Measurements from ENCODE around the gene SPATA45. TPM values are rescaled to one million over a fixed set of nuclear protein-coding genes. Genes with fewer than 3 reads are reported as not detected.
A peak's percentile ranks its signal among the peaks of the same experiment; 100 is the strongest.
"Not testable (repeated sequence)": the region's sequence is repeated elsewhere in the genome, so short reads cannot be mapped to it uniquely, and the experiment has no call there.

SPATA45 gene
- total and polyA plus RNA-seq, 2 of the 13 experiments (the other 11 are each of a cell fraction or from before 2014, with no cell fraction given), result 0.17 to 0.64 TPM

DNA sequence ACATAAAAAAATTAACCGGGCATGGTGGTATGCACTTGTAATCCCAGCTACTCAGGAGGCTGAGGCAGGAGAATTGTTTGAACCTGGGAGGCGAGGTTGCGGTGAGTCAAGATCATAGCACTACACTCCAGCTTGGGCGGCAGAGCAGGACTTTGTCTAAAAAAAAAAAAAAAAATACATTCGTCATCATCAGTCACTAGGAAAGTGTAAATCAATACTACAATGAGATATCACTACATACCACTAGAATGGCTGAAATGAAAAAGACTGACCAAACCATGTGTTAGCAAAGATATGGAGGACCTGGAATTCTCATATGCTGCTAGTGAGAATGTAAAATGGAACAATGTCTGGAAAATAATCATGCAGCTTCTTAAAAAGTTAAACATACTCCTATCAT, 9.3 kb downstream of the SPATA45 start:
- FAIRE-seq, result no peak
- H3K4me3 ChIP-seq (replicated peaks in 1 of 3; ENCODE audit: insufficient read depth in 1 of 3, low read depth in 2 of 3, low read length in 3 of 3), result no peak overlapping the region
- H3K9me3 ChIP-seq (ENCODE audit: low read length), result no peaks in the 10 kb centered on the region
- peaks cover 17% of the 10 kb centered on the region for H3K4me1 ChIP-seq (ENCODE audit: insufficient read depth, low read length)
- in situ Hi-C loops (cut with HindIII; ENCODE audit: extremely low pct_ligation_motif_present, low pct_unique_long_range_greater_than_20kb), result no loop called here
- intact Hi-C loops (cut with micrococcal nuclease; ENCODE audit: unreplicated experiment), result no loop called here
- no TSS peak for BruUV-seq (replicated peaks)
- no peak overlapping the region for H2AFZ ChIP-seq (ENCODE audit: low read length)
- CTCF ChIA-PET (ENCODE audit: low intra/inter-chr PET ratio, low total read pairs), result no interaction called here
- no peak overlapping the region for H3K27ac ChIP-seq (ENCODE audit: extremely low read length, insufficient read depth, low read length)
- 92% methylated on average over 5 of the region's 5 CpGs for WGBS (ENCODE audit: low lambda C conversion rate)
- no peak overlapping the region for H3K9ac ChIP-seq (ENCODE audit: insufficient read depth, low read depth, low read length)
- POLR2A ChIA-PET, result interaction anchor here (1.3 to 2.0 kb wide), 2 partner anchors 10 to 20 kb away, joined by 4 to 7 read pairs; partner anchors contain the start of gene FLVCR1
- H3K27me3 ChIP-seq (ENCODE audit: control insufficient read depth in 1 of 2, insufficient read depth in 2 of 2, low read length in 2 of 2), result no peaks in the 10 kb centered on the region
- no peaks in the 10 kb centered on the region for H3K79me2 ChIP-seq (ENCODE audit: insufficient read depth, low read length)
- DNase-seq (ENCODE audit: low spot score), result no peak
- H4K20me1 ChIP-seq (ENCODE audit: insufficient read depth, low read length), result no peaks in the 10 kb centered on the region
- no peaks in the 10 kb centered on the region for H3K36me3 ChIP-seq (replicated peaks in 1 of 2; ENCODE audit: control insufficient read depth in 1 of 2, insufficient read depth in 2 of 2, low read length in 2 of 2)
- H3K4me2 ChIP-seq (ENCODE audit: low read depth, low read length), result no peak overlapping the region
- no peak for TF ChIP-seq ZNF691 (CRISPR knock-in tag; IDR thresholded peaks at IDR 0.05; ENCODE audit: borderline replicate concordance, low read depth)
- ATAC-seq, result no peak

DNA sequence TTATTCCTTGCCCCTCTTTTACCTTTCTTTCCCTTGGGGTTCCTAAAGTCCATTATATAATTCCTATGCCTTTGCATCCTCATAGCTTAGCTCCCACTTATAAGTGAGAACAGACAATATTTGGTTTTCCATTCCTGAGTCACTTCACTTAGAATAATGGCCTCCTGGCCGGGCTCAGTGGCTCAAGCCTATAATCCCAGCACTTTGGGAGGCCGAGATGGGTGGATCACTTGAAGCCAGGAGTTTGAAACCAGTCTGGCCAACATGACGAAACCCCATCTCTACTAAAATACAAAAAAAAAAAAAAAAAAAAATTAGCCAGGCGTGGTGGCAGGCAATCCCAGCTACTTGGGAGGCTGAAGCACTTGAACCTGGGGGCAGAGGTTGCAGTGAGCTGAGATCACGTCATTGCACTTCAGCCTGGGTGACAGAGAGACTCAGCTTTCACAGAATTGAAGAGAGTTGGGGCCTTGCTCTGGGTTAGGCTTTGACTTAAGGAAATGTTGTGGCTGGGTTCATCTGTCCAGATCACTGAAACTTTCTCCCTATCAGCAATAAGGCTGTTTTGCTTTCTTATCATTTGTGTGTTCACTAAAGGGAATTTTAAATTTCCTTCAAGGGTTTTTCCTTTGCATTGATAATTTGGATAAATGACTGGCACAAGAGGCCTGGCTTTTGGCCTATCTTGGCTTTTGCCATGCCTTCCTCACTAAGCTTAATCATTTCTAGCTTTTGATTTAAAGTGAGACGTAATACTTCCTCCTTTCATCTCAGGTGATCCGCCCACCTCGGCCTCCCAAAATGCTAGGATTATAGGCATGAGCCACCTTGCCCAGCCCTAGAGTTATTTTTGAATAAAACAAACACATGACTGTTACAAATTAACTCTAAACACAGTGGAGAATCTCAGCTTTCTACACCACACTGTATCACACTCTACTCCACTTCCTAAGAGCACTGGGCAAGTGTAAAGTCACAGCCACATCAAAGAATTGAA, 13.9 kb downstream of the SPATA45 start:
- H3K79me2 ChIP-seq (ENCODE audit: insufficient read depth, low read length); H4K20me1 ChIP-seq (ENCODE audit: insufficient read depth, low read length); H3K9me3 ChIP-seq (ENCODE audit: low read length); in situ Hi-C loops (cut with HindIII; ENCODE audit: extremely low pct_ligation_motif_present, low pct_unique_long_range_greater_than_20kb); intact Hi-C loops (cut with micrococcal nuclease; ENCODE audit: unreplicated experiment); FAIRE-seq; H3K27me3 ChIP-seq (ENCODE audit: control insufficient read depth in 1 of 2, insufficient read depth in 2 of 2, low read length in 2 of 2); CTCF ChIA-PET (ENCODE audit: low intra/inter-chr PET ratio, low total read pairs); DNase-seq (ENCODE audit: low spot score); BruUV-seq (replicated peaks); H3K36me3 ChIP-seq (replicated peaks in 1 of 2; ENCODE audit: control insufficient read depth in 1 of 2, insufficient read depth in 2 of 2, low read length in 2 of 2); H2AFZ ChIP-seq (ENCODE audit: low read length); TF ChIP-seq ATF7 (CRISPR knock-in tag; IDR thresholded peaks at IDR 0.05); HNF4G (CRISPR knock-in tag; IDR thresholded peaks at IDR 0.05; ENCODE audit: borderline replicate concordance, low read depth): not testable (repeated sequence)
- H3K27ac ChIP-seq (ENCODE audit: extremely low read length, insufficient read depth, low read length), result peak overlapping the region; percentile 55
- 24% methylated on average over 8 of the region's 8 CpGs for WGBS (ENCODE audit: low lambda C conversion rate)
- ATAC-seq, result peak; percentile 66
- peaks cover 38% of the 10 kb centered on the region for H3K4me1 ChIP-seq (ENCODE audit: insufficient read depth, low read length)
- H3K9ac ChIP-seq (ENCODE audit: insufficient read depth, low read depth, low read length), result peak overlapping the region; percentile 29; the same call in 1 of the 2 replicates
- H3K4me3 ChIP-seq (replicated peaks in 1 of 3; ENCODE audit: insufficient read depth in 1 of 3, low read depth in 2 of 3, low read length in 3 of 3), result peak overlapping the region in 1 of 3 experiments; percentile 32; a peak in 1 of 6 replicates
- peak overlapping the region; percentile 51 for H3K4me2 ChIP-seq (ENCODE audit: low read depth, low read length)
- POLR2A ChIA-PET, result interaction anchor here (1.1 to 2.3 kb wide), 5 partner anchors 16 to 225 kb away, joined by 4 to 12 read pairs (median 10); partner anchors contain the start of genes FLVCR1, NSL1 and TATDN3
- TF ChIP-seq ATF2 (CRISPR knock-in tag; IDR thresholded peaks at IDR 0.05), result peak; percentile 29; the same call in 1 of the 2 replicates
- TF ChIP-seq HNF4A (CRISPR knock-in tag; IDR thresholded peaks at IDR 0.05), result peak; percentile 39; the same call in 1 of the 2 replicates
- TF ChIP-seq TBX2 (CRISPR knock-in tag; IDR thresholded peaks at IDR 0.05; ENCODE audit: borderline replicate concordance), result peak; percentile 27; the same call in 1 of the 2 replicates
- TF ChIP-seq ATF7 (IDR thresholded peaks at IDR 0.05), result 0 out of 2 replicates have a peak, but pooled peaks have one; percentile 11
- TF ChIP-seq ZFY (CRISPR knock-in tag; IDR thresholded peaks at IDR 0.05), result peak; percentile 33
- peak; percentile 17; the same call in 1 of the 2 replicates for TF ChIP-seq TCF7 (IDR thresholded peaks at IDR 0.05; ENCODE audit: low read depth)
- 0 out of 2 replicates have a peak, but pooled peaks have one; percentile 27 for TF ChIP-seq ZBTB21 (CRISPR knock-in tag; IDR thresholded peaks at IDR 0.05)
- peak; percentile 28; the same call in 1 of the 2 replicates for TF ChIP-seq HNF4G (IDR thresholded peaks at IDR 0.05; ENCODE audit: borderline replicate concordance, low read depth, low read length)

Data from HepG2 (cell line).